HepG2 (cell line): ENCODE data around the gene TEX19. TPM values are rescaled to one million over a fixed set of nuclear protein-coding genes. Genes with fewer than 3 reads are reported as not detected.

Source experiments
- AHR ChIP-seq: IDR thresholded peaks from 2 replicates; pipeline ENCODE4 v1.6.1; 2018; ENCODE audit warnings: missing genetic modification reagents, missing compliant biosample characterization
- ARNT ChIP-seq: fragments of 450-650 bp; IDR thresholded peaks from 2 replicates; pipeline ENCODE4 v1.6.1; 2017
- HDAC1 ChIP-seq: sonication (generic); formaldehyde crosslinking; IDR thresholded peaks from 2 replicates; pipeline ENCODE4 v1.5.1; 2020; ENCODE audit warnings: mild to moderate bottlenecking, missing genetic modification reagents
- MIXL1 ChIP-seq: IDR thresholded peaks from 2 replicates; pipeline ENCODE4 v1.6.1; 2016
- SATB2 ChIP-seq: sonication (generic); formaldehyde crosslinking; IDR thresholded peaks from 2 replicates; pipeline ENCODE4 v1.5.0; 2020; ENCODE audit warnings: missing genetic modification reagents
- SCMH1 ChIP-seq: sonication (generic); formaldehyde crosslinking; IDR thresholded peaks from 2 replicates; pipeline ENCODE4 v1.9.0; 2021; ENCODE audit warnings: missing genetic modification reagents, mild to moderate bottlenecking, borderline replicate concordance
- TBL1XR1 ChIP-seq: fragments of 150-350 bp; IDR thresholded peaks from 2 replicates; pipeline ENCODE4 v1.6.1; 2014; ENCODE audit warnings: borderline replicate concordance, low read length; ENCODE audit not compliant: partially characterized antibody
- TBX2 ChIP-seq: sonication (generic); formaldehyde crosslinking; IDR thresholded peaks from 2 replicates; pipeline ENCODE4 v1.5.0; 2020; ENCODE audit warnings: missing genetic modification reagents, mild to moderate bottlenecking, borderline replicate concordance
- WIZ ChIP-seq: sonication (generic); formaldehyde crosslinking; IDR thresholded peaks from 2 replicates; pipeline ENCODE4 v1.5.1; 2020; ENCODE audit warnings: mild to moderate bottlenecking, missing genetic modification reagents
- ZFP82 ChIP-seq: sonication (generic); formaldehyde crosslinking; IDR thresholded peaks from 2 replicates; pipeline ENCODE4 v1.5.1; 2020; ENCODE audit warnings: mild to moderate bottlenecking, missing genetic modification reagents, borderline replicate concordance
- ZNF580 ChIP-seq: IDR thresholded peaks from 2 replicates; pipeline ENCODE4 v1.6.1; 2016; ENCODE audit warnings: low read depth, borderline replicate concordance
- ZNF644 ChIP-seq: IDR thresholded peaks from 2 replicates; pipeline ENCODE4 v1.6.1; 2016; ENCODE audit warnings: low read depth
- ZNF646 ChIP-seq: sonication (generic); formaldehyde crosslinking; IDR thresholded peaks from 2 replicates; pipeline ENCODE4 v1.9.0; 2021; ENCODE audit warnings: mild to moderate bottlenecking, missing genetic modification reagents
- ZNF724P ChIP-seq: sonication (generic); formaldehyde crosslinking; IDR thresholded peaks from 2 replicates; pipeline ENCODE4 v1.8.0; 2022; ENCODE audit warnings: missing genetic modification reagents, borderline replicate concordance
- polyA plus RNA-seq, 8 experiments: library from polyadenylated mRNA; depleted of rRNA in 3 of 8; stranded (reverse) in 7 of 8; unstranded in 1 of 8; fragments of >200 nt; fragmentation: Illumina TruSeq in 4 of 8; extraction: Trizol in 4 of 8; gene quantifications; 2 replicates each; pipeline versions ENCODE4 v1.2.1 to v1.2.3, GENCODE V29; 2011 to 2016; ENCODE audit warnings: low read depth in 4 of 8, missing spikeins in 1 of 8, mixed read lengths in 1 of 8; ENCODE audit not compliant: insufficient read depth in 1 of 8
- total RNA-seq, 5 experiments: library from RNA; depleted of rRNA; stranded (reverse); fragments of >200 nt; fragmentation: Illumina TruSeq; extraction: Trizol; gene quantifications; 2 replicates each; pipeline ENCODE4 v1.2.3, GENCODE V29; 2016; ENCODE audit warnings: low read depth in 1 of 5
- TF ChIP-seq, protein P1 (sequence below): sonication (generic); formaldehyde crosslinking; IDR thresholded peaks from 2 replicates; pipeline ENCODE4; 2020; ENCODE audit warnings: missing genetic modification reagents, mild to moderate bottlenecking, borderline replicate concordance
- TF ChIP-seq, protein P2 (sequence below): sonication (generic); formaldehyde crosslinking; IDR thresholded peaks from 2 replicates; pipeline ENCODE4 v1.5.0; 2020; ENCODE audit warnings: missing genetic modification reagents, mild to moderate bottlenecking, borderline replicate concordance
- TF ChIP-seq, protein P3 (sequence below): conservative IDR thresholded peaks from 2 replicates; pipeline ENCODE4 v1.6.1; 2018; ENCODE audit warnings: missing genetic modification reagents

Gene TEX19
- total and polyA plus RNA-seq, 2 of the 13 experiments (the other 11 are each of a cell fraction or from before 2014, with no cell fraction given), result 1.3 to 6.0 TPM

DNA sequence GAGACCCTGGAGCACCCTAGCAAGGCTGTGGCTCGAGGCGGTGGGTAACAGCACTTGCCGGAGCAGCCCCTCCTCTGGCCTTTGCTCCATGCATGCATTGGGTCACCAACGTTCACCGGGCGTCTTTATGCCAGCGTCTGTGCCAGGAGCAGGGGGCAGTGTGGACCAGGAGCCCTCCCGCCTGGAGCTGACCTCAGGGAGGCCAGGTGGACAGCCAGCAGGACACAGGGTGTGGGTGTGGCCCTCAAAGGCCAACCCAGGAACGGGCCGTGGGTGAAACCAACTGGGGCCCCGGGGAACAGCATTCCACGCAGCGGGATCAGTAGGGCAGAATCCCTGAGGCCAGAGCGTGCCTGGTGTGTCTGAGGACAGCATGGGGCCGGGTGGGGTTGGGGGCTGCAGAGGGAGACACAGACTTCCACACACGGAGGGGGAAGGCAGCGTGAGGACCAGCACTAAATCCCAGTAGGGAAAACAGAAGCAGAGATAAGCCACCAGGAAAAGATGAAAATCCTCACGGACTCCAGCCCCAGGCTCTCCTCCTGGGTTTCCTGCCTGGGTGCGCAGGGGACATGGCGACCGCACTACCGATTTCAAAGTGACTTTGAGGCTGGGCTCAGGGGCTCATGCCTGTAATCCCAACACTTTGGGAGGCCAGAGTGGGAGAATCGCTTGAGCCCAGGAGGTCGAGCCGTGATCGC lies 38.8 kb upstream of the TEX19 start (continued):
- TF ChIP-seq SCMH1 (CRISPR knock-in tag), result no peak
- TF ChIP-seq WIZ (CRISPR knock-in tag), result no peak
- no peak for TF ChIP-seq SATB2 (CRISPR knock-in tag)
- no peak; the same call in 1 of the 2 replicates for TF ChIP-seq ZNF724P (CRISPR knock-in tag)
- TF ChIP-seq, protein P1, sequence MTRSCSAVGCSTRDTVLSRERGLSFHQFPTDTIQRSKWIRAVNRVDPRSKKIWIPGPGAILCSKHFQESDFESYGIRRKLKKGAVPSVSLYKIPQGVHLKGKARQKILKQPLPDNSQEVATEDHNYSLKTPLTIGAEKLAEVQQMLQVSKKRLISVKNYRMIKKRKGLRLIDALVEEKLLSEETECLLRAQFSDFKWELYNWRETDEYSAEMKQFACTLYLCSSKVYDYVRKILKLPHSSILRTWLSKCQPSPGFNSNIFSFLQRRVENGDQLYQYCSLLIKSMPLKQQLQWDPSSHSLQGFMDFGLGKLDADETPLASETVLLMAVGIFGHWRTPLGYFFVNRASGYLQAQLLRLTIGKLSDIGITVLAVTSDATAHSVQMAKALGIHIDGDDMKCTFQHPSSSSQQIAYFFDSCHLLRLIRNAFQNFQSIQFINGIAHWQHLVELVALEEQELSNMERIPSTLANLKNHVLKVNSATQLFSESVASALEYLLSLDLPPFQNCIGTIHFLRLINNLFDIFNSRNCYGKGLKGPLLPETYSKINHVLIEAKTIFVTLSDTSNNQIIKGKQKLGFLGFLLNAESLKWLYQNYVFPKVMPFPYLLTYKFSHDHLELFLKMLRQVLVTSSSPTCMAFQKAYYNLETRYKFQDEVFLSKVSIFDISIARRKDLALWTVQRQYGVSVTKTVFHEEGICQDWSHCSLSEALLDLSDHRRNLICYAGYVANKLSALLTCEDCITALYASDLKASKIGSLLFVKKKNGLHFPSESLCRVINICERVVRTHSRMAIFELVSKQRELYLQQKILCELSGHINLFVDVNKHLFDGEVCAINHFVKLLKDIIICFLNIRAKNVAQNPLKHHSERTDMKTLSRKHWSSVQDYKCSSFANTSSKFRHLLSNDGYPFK (CRISPR knock-in tag), result peak; percentile 18; the same call in 1 of the 2 replicates
- no peak for TF ChIP-seq ZNF580 (CRISPR knock-in tag)
- TF ChIP-seq MIXL1 (CRISPR knock-in tag), result no peak
- peak; percentile 41; the same call in 1 of the 2 replicates for TF ChIP-seq TBX2 (CRISPR knock-in tag)
- TF ChIP-seq ZFP82 (CRISPR knock-in tag), result no peak
- no peak for TF ChIP-seq TBL1XR1
- peak; percentile 81; the same call in 1 of the 2 replicates for TF ChIP-seq AHR (CRISPR knock-in tag)
- TF ChIP-seq HDAC1 (CRISPR knock-in tag), result peak; percentile 74
- 0 out of 2 replicates have a peak, but pooled peaks have one; percentile 38 for TF ChIP-seq ZNF644 (CRISPR knock-in tag)
- TF ChIP-seq, protein P2, sequence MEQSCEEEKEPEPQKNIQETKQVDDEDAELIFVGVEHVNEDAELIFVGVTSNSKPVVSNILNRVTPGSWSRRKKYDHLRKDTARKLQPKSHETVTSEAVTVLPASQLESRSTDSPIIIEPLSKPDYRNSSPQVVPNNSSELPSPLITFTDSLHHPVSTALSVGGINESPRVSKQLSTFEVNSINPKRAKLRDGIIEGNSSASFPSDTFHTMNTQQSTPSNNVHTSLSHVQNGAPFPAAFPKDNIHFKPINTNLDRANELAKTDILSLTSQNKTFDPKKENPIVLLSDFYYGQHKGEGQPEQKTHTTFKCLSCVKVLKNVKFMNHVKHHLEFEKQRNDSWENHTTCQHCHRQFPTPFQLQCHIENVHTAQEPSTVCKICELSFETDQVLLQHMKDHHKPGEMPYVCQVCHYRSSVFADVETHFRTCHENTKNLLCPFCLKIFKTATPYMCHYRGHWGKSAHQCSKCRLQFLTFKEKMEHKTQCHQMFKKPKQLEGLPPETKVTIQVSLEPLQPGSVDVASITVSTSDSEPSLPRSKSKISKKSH (CRISPR knock-in tag), result no peak
- TF ChIP-seq ZNF646 (CRISPR knock-in tag), result no peak
- TF ChIP-seq ARNT, result no peak
- TF ChIP-seq, protein P3, sequence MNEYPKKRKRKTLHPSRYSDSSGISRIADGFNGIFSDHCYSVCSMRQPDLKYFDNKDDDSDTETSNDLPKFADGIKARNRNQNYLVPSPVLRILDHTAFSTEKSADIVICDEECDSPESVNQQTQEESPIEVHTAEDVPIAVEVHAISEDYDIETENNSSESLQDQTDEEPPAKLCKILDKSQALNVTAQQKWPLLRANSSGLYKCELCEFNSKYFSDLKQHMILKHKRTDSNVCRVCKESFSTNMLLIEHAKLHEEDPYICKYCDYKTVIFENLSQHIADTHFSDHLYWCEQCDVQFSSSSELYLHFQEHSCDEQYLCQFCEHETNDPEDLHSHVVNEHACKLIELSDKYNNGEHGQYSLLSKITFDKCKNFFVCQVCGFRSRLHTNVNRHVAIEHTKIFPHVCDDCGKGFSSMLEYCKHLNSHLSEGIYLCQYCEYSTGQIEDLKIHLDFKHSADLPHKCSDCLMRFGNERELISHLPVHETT (CRISPR knock-in tag), result no peak
